HEK293T (cell line): ENCODE data around the gene CPN1.

Experiments
- CTCF ChIA-PET: fragments of 350-600 bp; formaldehyde crosslinking; extraction: SDS; loops from one replicate; lab custom pipeline; 2021; ENCODE audit warnings: antibody characterized with exemption, inconsistent platforms; lab: Yijun Ruan, JAX
- POLR2A ChIA-PET: fragments of 350-600 bp; formaldehyde crosslinking; extraction: SDS; loops from one replicate; lab custom pipeline; 2020; ENCODE audit warnings: antibody characterized with exemption, inconsistent platforms; lab: Yijun Ruan, JAX
- DNase-seq: peaks from one replicate; pipeline ENCODE4 v3.0.0; 2012; ENCODE audit warnings: mixed read lengths; ENCODE audit errors: extremely low spot score
- ARNT ChIP-seq: fragments of 450-650 bp; IDR thresholded peaks from 2 replicates; pipeline ENCODE4 v1.6.1; 2017; ENCODE audit warnings: mild to moderate bottlenecking
- BHLHE40 ChIP-seq: fragments of 450-650 bp; IDR thresholded peaks from 2 replicates; pipeline ENCODE4 v1.6.1; 2016; ENCODE audit warnings: mild to moderate bottlenecking, moderate library complexity, borderline replicate concordance
- CTBP1 ChIP-seq: fragments of 450-650 bp; IDR thresholded peaks from 2 replicates; pipeline ENCODE4 v1.6.1; 2016; ENCODE audit warnings: borderline replicate concordance
- ELF4 ChIP-seq: fragments of 450-650 bp; IDR thresholded peaks from 2 replicates; pipeline ENCODE4 v1.6.1; 2017; ENCODE audit warnings: antibody characterized with exemption
- FOXA1 ChIP-seq: fragments of 450-650 bp; IDR thresholded peaks from 2 replicates; pipeline ENCODE4 v1.6.1; 2016; ENCODE audit warnings: mild to moderate bottlenecking
- FOXK2 ChIP-seq: fragments of 450-650 bp; IDR thresholded peaks from 2 replicates; pipeline ENCODE4 v1.6.1; 2016; ENCODE audit warnings: mild to moderate bottlenecking
- FOXM1 ChIP-seq: fragments of 450-650 bp; IDR thresholded peaks from 2 replicates; pipeline ENCODE4 v1.6.1; 2017; ENCODE audit warnings: mild to moderate bottlenecking, borderline replicate concordance
- HDGF ChIP-seq: fragments of 450-650 bp; IDR thresholded peaks from 2 replicates; pipeline ENCODE4 v1.6.1; 2017; ENCODE audit warnings: antibody characterized with exemption, borderline replicate concordance
- L3MBTL2 ChIP-seq: fragments of 450-650 bp; conservative IDR thresholded peaks from 2 replicates; pipeline ENCODE4 v1.6.1; 2016; ENCODE audit warnings: mild to moderate bottlenecking
- LEF1 ChIP-seq: fragments of 450-650 bp; IDR thresholded peaks from 2 replicates; pipeline ENCODE4 v1.6.1; 2017; ENCODE audit warnings: mild to moderate bottlenecking, borderline replicate concordance
- NFRKB ChIP-seq: fragments of 450-650 bp; IDR thresholded peaks from 2 replicates; pipeline ENCODE4 v1.6.1; 2016; ENCODE audit warnings: mild to moderate bottlenecking, moderate library complexity
- PKNOX1 ChIP-seq: fragments of 450-650 bp; IDR thresholded peaks from 2 replicates; pipeline ENCODE4 v1.6.1; 2016
- SP1 ChIP-seq: fragments of 450-650 bp; IDR thresholded peaks from 2 replicates; pipeline ENCODE4 v1.6.1; 2017
- SUZ12 ChIP-seq: fragments of 450-650 bp; IDR thresholded peaks from 2 replicates; pipeline ENCODE4 v1.6.1; 2016; ENCODE audit warnings: mild to moderate bottlenecking
- TARDBP ChIP-seq: fragments of 450-650 bp; IDR thresholded peaks from 2 replicates; pipeline ENCODE4 v1.6.1; 2016
- ZNF384 ChIP-seq: fragments of 450-650 bp; IDR thresholded peaks from 2 replicates; pipeline ENCODE4 v1.6.1; 2016

Gene CPN1

DNA sequence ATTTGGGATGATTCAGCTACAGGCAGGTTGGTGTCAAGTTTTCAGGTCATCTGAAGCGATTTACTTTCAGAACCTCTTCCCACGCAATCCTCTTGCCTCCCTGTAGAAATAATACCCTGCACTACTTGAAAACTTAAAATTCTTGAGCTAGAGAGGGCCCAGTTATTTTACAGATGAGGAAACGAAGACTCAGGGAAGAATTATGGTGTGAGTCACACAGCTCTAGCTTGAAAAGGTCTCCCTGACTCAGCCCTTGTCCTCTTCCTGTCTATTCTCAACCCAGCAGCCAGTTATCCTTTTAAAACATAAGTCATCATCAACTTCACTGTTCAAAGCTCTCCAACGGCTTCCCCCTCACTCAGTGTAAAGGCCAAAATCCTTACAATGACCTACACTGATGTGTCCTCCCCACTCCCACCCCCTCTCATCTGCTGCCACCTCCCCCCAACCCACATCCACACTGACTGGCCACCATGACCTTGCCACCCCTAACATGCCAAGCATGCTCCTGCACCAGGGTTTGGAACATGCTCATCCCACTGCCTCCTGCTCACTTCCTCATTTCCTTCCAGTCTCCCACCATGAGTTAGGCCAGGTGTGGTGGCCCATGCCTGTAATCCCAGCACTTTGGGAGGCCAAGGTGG lies 75.3 kb downstream of the CPN1 start:
- DNase-seq, result no peak
- TF ChIP-seq ARNT, result no peak
- POLR2A ChIA-PET, result interaction anchor here (0.9 to 1.8 kb wide), 3 partner anchors 9 to 29 kb away, joined by 3 to 6 read pairs (median 4); no protein-coding TSS in a partner anchor
- CTCF ChIA-PET, result interaction anchor here (0.6 to 1.8 kb wide), 4 partner anchors 20 to 1964 kb away, joined by 3 to 6 read pairs (median 4); no protein-coding TSS in a partner anchor

DNA sequence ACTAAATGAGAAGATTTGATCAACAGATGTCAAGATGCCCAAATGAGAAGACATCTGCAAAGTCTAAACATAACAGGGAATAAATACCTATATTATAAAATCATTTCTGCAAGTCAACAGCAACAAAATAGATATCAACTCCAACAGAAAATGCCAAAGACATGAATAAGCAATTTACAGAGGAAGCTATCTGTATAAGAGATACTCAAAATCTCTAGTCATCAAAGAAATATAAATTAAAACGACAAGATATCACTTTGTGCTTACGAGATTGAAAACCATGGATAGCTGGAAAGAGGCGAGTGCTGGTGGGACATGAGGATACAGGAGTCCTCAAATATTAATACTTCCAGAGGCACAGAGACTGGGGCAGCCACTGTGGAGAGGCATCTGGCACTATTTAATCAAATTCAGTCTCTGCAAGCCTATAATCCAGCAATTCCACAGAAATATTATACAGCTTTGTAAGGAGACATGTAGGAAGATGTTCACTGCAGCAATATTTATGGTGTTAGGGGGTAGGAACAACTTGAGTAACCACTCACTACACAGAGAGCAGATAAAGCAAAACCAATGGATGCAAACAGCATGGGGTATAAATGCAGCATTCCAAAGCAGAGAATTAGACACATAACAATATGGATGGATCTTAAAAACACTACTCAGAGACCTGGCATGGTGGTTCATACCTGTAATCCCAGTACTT lies 76.7 kb downstream of the CPN1 start:
- POLR2A ChIA-PET, result interaction anchor here (0.7 to 1.8 kb wide), 3 partner anchors 8 to 156 kb away, joined by 3 to 6 read pairs (median 4); no protein-coding TSS in a partner anchor
- TF ChIP-seq ZNF384 (no peak), L3MBTL2 (no peak), NFRKB (no peak), HDGF (no peak), FOXK2 (no peak)
- CTCF ChIA-PET, result interaction anchor here (1.1 to 1.8 kb wide), 2 partner anchors 16 to 159 kb away, joined by 4 to 6 read pairs; no protein-coding TSS in a partner anchor
- DNase-seq, result no peak

GRCh38 chr10:100000109-100000644 lies 81.5 kb downstream of the CPN1 start:
- DNase-seq, result no peak
- CTCF ChIA-PET, result interaction anchor here (7.4 kb wide), 1 partner anchor 9 kb away, joined by 40 read pairs; the partner anchor contains the start of gene DNMBP
- POLR2A ChIA-PET, result interaction anchor here (0.9 to 1.5 kb wide), 2 partner anchors 8 to 17 kb away, joined by 3 to 4 read pairs; no protein-coding TSS in a partner anchor
- TF ChIP-seq FOXK2 (no peak), PKNOX1 (no peak)

- DNase-seq, result no peak
- POLR2A ChIA-PET, result interaction anchor here (0.9 to 1.5 kb wide), 2 partner anchors 9 to 17 kb away, joined by 3 to 4 read pairs; no protein-coding TSS in a partner anchor
- TF ChIP-seq HDGF (no peak), PKNOX1 (no peak)
- CTCF ChIA-PET, result interaction anchor here (7.4 kb wide), 1 partner anchor 9 kb away, joined by 40 read pairs; the partner anchor contains the start of gene DNMBP
Measured at GRCh38 chr10:99999319-100000108, 82.2 kb downstream of the CPN1 start.

- TF ChIP-seq L3MBTL2 (no peak), LEF1 (no peak), ARNT (no peak), FOXM1 (no peak), ELF4 (no peak), FOXK2 (no peak), SUZ12 (no peak), ZNF384 (no peak), NFRKB (no peak), TARDBP (no peak), CTBP1 (no peak), FOXA1 (no peak), SP1 (no peak)
- ChIA-PET CTCF (interaction anchor here (7.4 kb wide), 1 partner anchor 10 kb away, joined by 40 read pairs; the partner anchor contains the start of gene DNMBP), POLR2A (no interaction called here)
- DNase-seq, result no peak
Measured at GRCh38 chr10:99998889-99999288, 82.8 kb downstream of the CPN1 start.

- ChIA-PET CTCF (interaction anchor here (0.5 to 7.4 kb wide), 2 partner anchors 12 to 382 kb away, joined by 5 to 40 read pairs; partner anchors contain the start of gene DNMBP), POLR2A (interaction anchor here (1.0 kb wide), 1 partner anchor 9 kb away, joined by 4 read pairs; no protein-coding TSS in a partner anchor)
- TF ChIP-seq TARDBP (no peak), FOXM1 (no peak), ARNT (no peak), BHLHE40 (no peak), SUZ12 (no peak), SP1 (no peak), FOXA1 (no peak), ELF4 (no peak), CTBP1 (no peak), NFRKB (no peak), L3MBTL2 (no peak), HDGF (no peak), PKNOX1 (no peak), ZNF384 (no peak)
- DNase-seq, result no peak
Measured at GRCh38 chr10:99996671-99997648, 84.7 kb downstream of the CPN1 start.
